Bronchial epithelial cell (primary cell): Measurements from ENCODE around the gene HSPA12B. TPM values are rescaled to one million over a fixed set of nuclear protein-coding genes. Genes with fewer than 3 reads are reported as not detected.

Experiments used
- DNase-seq: peaks from one replicate; pipeline ENCODE4 v3.0.0-alpha.2; 2010; ENCODE audit warnings: low read depth
- FAIRE-seq: peaks from 2 replicates; lab custom pipeline; 2011; peaks lifted over from hg19 to GRCh38; lab: Jason Lieb, UNC
- H3K27me3 ChIP-seq: 2 replicates; pipeline ENCODE4 v1.5.1; 2011; ENCODE audit warnings: low read length; ENCODE audit not compliant: control insufficient read depth, insufficient read depth
- H3K36me3 ChIP-seq: 2 replicates; pipeline ENCODE4 v1.5.1; 2011; ENCODE audit warnings: low read length; ENCODE audit not compliant: control insufficient read depth, insufficient read depth
- H3K4me3 ChIP-seq: 2 replicates; pipeline ENCODE4 v1.5.1; 2011; ENCODE audit warnings: mild to moderate bottlenecking, low read depth, low read length, control low read depth
- CTCF ChIP-seq: IDR thresholded peaks from 2 replicates; pipeline ENCODE4 v1.5.1; 2011; ENCODE audit warnings: mild to moderate bottlenecking, moderate library complexity, low read length, control low read depth, inconsistent platforms; ENCODE audit not compliant: insufficient read depth, severe bottlenecking
- total RNA-seq: library from RNA; depleted of rRNA; stranded (reverse); fragments of >200 nt; gene quantifications from 2 replicates; pipeline ENCODE4 v1.2.1, GENCODE V29; 2014

The HSPA12B gene
- total RNA-seq, 1 donor from 2014 or later, result not detected

- FAIRE-seq (no peak), DNase-seq (no peak)
- TF ChIP-seq CTCF, result no peak
- Histone ChIP-seq H3K36me3 (peaks cover 3% of the 10 kb centered on the region), H3K27me3 (no peaks in the 10 kb centered on the region), H3K4me3 (no peak overlapping the region)
Observed at GRCh38 chr20:3759884-3760283, 27.4 kb downstream of the HSPA12B start.

- no peak for FAIRE-seq
- Histone ChIP-seq H3K36me3 (peaks cover 3% of the 10 kb centered on the region), H3K4me3 (no peak overlapping the region), H3K27me3 (no peaks in the 10 kb centered on the region)
- no peak for DNase-seq
- no peak for TF ChIP-seq CTCF
Observed at GRCh38 chr20:3760655-3761348, 28.3 kb downstream of the HSPA12B start.

- TF ChIP-seq CTCF, result no peak
- FAIRE-seq, result no peak
- Histone ChIP-seq H3K4me3 (no peak overlapping the region), H3K36me3 (no peaks in the 10 kb centered on the region), H3K27me3 (no peaks in the 10 kb centered on the region)
- DNase-seq, result no peak
Observed at GRCh38 chr20:3763671-3764601, 31.5 kb downstream of the HSPA12B start.

- Histone ChIP-seq H3K4me3 (no peak overlapping the region), H3K27me3 (no peaks in the 10 kb centered on the region), H3K36me3 (no peaks in the 10 kb centered on the region)
- DNase-seq, result no peak
- no peak for TF ChIP-seq CTCF
- no peak for FAIRE-seq
Observed at GRCh38 chr20:3764659-3765058, 32.2 kb downstream of the HSPA12B start.

- FAIRE-seq (no peak), DNase-seq (no peak)
- H3K27me3 ChIP-seq, result no peaks in the 10 kb centered on the region
- H3K4me3 ChIP-seq, result no peak overlapping the region
- H3K36me3 ChIP-seq, result no peaks in the 10 kb centered on the region
- TF ChIP-seq CTCF, result no peak
Observed at GRCh38 chr20:3765171-3765882, 32.8 kb downstream of the HSPA12B start.
